ENCODE results near the gene IL1R2. TPM values are rescaled to one million over a fixed set of nuclear protein-coding genes. Genes with fewer than 3 reads are reported as not detected.

Gene IL1R2
- total and polyA plus RNA-seq, 2 of the 13 experiments (the other 11 are each of a cell fraction or from before 2014, with no cell fraction given), result 3.6 to 7.3 TPM

- no peak for TF ChIP-seq ZFP82 (CRISPR knock-in tag; IDR thresholded peaks at IDR 0.05; ENCODE audit: borderline replicate concordance)
- TF ChIP-seq ZNF296 (CRISPR knock-in tag; conservative IDR thresholded peaks at IDR 0.05), result no peak
- TF ChIP-seq IKZF4 (CRISPR knock-in tag; IDR thresholded peaks at IDR 0.05; ENCODE audit: borderline replicate concordance, low read depth, not compliant biosample characterization), result no peak
- TF ChIP-seq ISL2 (CRISPR knock-in tag; IDR thresholded peaks at IDR 0.05), result no peak
These were observed 8.3 kb upstream of the IL1R2 start (continued) for GRCh38 chr2:101983486-101983885.

DNA sequence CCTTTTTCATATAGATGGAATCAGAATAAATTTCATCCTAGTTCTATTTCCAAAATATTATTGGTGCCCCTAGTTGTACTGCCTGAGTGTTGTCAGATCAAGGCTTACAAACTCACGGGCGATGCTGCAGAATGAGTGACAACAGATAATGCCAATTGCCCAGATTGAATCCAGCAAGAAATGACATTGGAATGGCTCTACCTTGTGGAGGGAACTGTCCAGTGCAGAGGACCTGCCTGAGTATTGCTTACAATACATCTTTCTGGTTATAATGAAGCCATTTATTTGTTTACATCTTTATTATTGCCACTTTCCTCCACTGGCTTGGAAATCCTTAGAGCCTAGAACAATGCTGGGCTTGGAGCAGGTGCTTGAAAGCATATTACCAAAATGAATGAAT lies 7.8 kb upstream of the IL1R2 start:
- H2AFZ ChIP-seq (ENCODE audit: low read length), result no peak overlapping the region
- POLR2A ChIA-PET, result no interaction called here
- H3K9me3 ChIP-seq (ENCODE audit: low read length), result no peaks in the 10 kb centered on the region
- no TSS peak for BruUV-seq (replicated peaks)
- H3K79me2 ChIP-seq (ENCODE audit: insufficient read depth, low read length), result no peaks in the 10 kb centered on the region
- TF ChIP-seq FOXA3 (CRISPR knock-in tag; IDR thresholded peaks at IDR 0.05), result no peak
- TF ChIP-seq, protein P1, sequence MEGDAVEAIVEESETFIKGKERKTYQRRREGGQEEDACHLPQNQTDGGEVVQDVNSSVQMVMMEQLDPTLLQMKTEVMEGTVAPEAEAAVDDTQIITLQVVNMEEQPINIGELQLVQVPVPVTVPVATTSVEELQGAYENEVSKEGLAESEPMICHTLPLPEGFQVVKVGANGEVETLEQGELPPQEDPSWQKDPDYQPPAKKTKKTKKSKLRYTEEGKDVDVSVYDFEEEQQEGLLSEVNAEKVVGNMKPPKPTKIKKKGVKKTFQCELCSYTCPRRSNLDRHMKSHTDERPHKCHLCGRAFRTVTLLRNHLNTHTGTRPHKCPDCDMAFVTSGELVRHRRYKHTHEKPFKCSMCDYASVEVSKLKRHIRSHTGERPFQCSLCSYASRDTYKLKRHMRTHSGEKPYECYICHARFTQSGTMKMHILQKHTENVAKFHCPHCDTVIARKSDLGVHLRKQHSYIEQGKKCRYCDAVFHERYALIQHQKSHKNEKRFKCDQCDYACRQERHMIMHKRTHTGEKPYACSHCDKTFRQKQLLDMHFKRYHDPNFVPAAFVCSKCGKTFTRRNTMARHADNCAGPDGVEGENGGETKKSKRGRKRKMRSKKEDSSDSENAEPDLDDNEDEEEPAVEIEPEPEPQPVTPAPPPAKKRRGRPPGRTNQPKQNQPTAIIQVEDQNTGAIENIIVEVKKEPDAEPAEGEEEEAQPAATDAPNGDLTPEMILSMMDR (CRISPR knock-in tag; IDR thresholded peaks at IDR 0.05), result peak; percentile 62
- TF ChIP-seq STAG1 (CRISPR knock-in tag; IDR thresholded peaks at IDR 0.05), result peak; percentile 74
- TF ChIP-seq, protein P2, sequence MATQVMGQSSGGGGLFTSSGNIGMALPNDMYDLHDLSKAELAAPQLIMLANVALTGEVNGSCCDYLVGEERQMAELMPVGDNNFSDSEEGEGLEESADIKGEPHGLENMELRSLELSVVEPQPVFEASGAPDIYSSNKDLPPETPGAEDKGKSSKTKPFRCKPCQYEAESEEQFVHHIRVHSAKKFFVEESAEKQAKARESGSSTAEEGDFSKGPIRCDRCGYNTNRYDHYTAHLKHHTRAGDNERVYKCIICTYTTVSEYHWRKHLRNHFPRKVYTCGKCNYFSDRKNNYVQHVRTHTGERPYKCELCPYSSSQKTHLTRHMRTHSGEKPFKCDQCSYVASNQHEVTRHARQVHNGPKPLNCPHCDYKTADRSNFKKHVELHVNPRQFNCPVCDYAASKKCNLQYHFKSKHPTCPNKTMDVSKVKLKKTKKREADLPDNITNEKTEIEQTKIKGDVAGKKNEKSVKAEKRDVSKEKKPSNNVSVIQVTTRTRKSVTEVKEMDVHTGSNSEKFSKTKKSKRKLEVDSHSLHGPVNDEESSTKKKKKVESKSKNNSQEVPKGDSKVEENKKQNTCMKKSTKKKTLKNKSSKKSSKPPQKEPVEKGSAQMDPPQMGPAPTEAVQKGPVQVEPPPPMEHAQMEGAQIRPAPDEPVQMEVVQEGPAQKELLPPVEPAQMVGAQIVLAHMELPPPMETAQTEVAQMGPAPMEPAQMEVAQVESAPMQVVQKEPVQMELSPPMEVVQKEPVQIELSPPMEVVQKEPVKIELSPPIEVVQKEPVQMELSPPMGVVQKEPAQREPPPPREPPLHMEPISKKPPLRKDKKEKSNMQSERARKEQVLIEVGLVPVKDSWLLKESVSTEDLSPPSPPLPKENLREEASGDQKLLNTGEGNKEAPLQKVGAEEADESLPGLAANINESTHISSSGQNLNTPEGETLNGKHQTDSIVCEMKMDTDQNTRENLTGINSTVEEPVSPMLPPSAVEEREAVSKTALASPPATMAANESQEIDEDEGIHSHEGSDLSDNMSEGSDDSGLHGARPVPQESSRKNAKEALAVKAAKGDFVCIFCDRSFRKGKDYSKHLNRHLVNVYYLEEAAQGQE (IDR thresholded peaks at IDR 0.05; ENCODE audit: borderline replicate concordance in 1 of 2, low read depth in 1 of 2, low read length in 2 of 2), result 0 out of 4 replicates have a peak, but pooled peaks of 1 of the 2 experiments have one; percentile 39
- TF ChIP-seq TBL1XR1 (IDR thresholded peaks at IDR 0.05; ENCODE audit: borderline replicate concordance, low read length, partially characterized antibody), result no peak
- TF ChIP-seq ZSCAN21 (CRISPR knock-in tag; IDR thresholded peaks at IDR 0.05; ENCODE audit: borderline replicate concordance), result no peak
- peak; percentile 84 for TF ChIP-seq SMC3 (IDR thresholded peaks at IDR 0.05; ENCODE audit: low read length)
- peak; percentile 70; the same call in 1 of the 2 replicates for TF ChIP-seq RAD21 (CRISPR knock-in tag; IDR thresholded peaks at IDR 0.05)
- peak; percentile 31; the same call in 1 of the 2 replicates for TF ChIP-seq ZNF317 (CRISPR knock-in tag; IDR thresholded peaks at IDR 0.05)
- intact Hi-C loops (cut with micrococcal nuclease; ENCODE audit: unreplicated experiment), result loop anchor here (2.0 to 10.0 kb wide), 2 partner anchors 21 to 49 kb away; no protein-coding TSS in a partner anchor
- peak; percentile 40 for DNase-seq (ENCODE audit: low spot score)
- ATAC-seq, result peak; percentile 27
- FAIRE-seq, result peak; percentile 70
- no peak overlapping the region for H3K4me2 ChIP-seq (ENCODE audit: low read depth, low read length)
- in situ Hi-C loops (cut with HindIII; ENCODE audit: extremely low pct_ligation_motif_present, low pct_unique_long_range_greater_than_20kb), result loop anchor here (5.0 kb wide), 1 partner anchor 87 kb away; no protein-coding TSS in a partner anchor
- H3K4me3 ChIP-seq (replicated peaks in 1 of 3; ENCODE audit: insufficient read depth in 1 of 3, low read depth in 2 of 3, low read length in 3 of 3), result no peak overlapping the region
- H4K20me1 ChIP-seq (ENCODE audit: insufficient read depth, low read length), result no peaks in the 10 kb centered on the region
- peaks cover 3 to 15% of the 10 kb centered on the region in 2 experiments; a peak in 3 of 5 replicates for H3K27me3 ChIP-seq (ENCODE audit: control insufficient read depth in 1 of 2, insufficient read depth in 2 of 2, low read length in 2 of 2)
- H3K36me3 ChIP-seq (replicated peaks in 1 of 2; ENCODE audit: control insufficient read depth in 1 of 2, insufficient read depth in 2 of 2, low read length in 2 of 2), result no peaks in the 10 kb centered on the region
- H3K9ac ChIP-seq (ENCODE audit: insufficient read depth, low read depth, low read length), result no peak overlapping the region
- H3K27ac ChIP-seq (ENCODE audit: extremely low read length, insufficient read depth, low read length), result no peak overlapping the region
- 39% methylated on average over 2 of the region's 2 CpGs for WGBS (ENCODE audit: low lambda C conversion rate)
- H3K4me1 ChIP-seq (ENCODE audit: insufficient read depth, low read length), result peaks cover 49% of the 10 kb centered on the region
- CTCF ChIA-PET (ENCODE audit: low intra/inter-chr PET ratio, low total read pairs), result interaction anchor here (0.7 kb wide), 1 partner anchor 100 kb away, joined by 3 read pairs; no protein-coding TSS in a partner anchor
